GM19043 (cell line): ENCODE results near the gene CHIA.
"Not testable (repeated sequence)": the region's sequence is repeated elsewhere in the genome, so short reads cannot be mapped to it uniquely, and the experiment has no call there.

Experiments used
- ATAC-seq: cut with Tn5 transposase; IDR thresholded peaks from one replicate; pipeline ENCODE4 v1.9.1; 2021; ENCODE audit warnings: low read depth; ENCODE audit not compliant: unreplicated experiment

Gene CHIA

GRCh38 chr1:111360257-111360656, 69.6 kb downstream of the CHIA start:
- not testable (repeated sequence) for ATAC-seq

GRCh38 chr1:111361761-111362160, 71.1 kb downstream of the CHIA start:
- no peak for ATAC-seq

- no peak for ATAC-seq
These were observed 74.0 kb downstream of the CHIA start for GRCh38 chr1:111364690-111365089.

DNA sequence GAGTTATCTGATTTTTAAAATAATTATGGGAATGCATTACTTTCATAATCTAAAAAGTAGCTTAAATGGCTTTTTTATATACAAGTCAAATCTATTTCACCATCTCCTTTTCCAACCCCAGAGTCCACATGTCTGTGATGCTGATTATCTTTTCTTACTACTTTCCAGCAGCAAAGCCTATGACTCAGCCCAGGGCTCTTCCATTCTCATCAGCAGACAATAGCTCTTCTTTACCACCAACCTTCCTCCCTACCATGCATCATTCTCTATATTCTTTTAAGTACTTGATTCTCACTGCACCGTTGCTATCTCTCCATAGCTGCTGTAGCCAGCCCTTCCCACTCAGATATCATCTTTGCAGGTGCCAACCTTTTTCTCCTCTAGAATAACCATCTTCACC, 75.6 kb downstream of the CHIA start:
- ATAC-seq, result no peak

- ATAC-seq, result no peak
These were observed 78.5 kb downstream of the CHIA start for GRCh38 chr1:111369177-111369576.

DNA sequence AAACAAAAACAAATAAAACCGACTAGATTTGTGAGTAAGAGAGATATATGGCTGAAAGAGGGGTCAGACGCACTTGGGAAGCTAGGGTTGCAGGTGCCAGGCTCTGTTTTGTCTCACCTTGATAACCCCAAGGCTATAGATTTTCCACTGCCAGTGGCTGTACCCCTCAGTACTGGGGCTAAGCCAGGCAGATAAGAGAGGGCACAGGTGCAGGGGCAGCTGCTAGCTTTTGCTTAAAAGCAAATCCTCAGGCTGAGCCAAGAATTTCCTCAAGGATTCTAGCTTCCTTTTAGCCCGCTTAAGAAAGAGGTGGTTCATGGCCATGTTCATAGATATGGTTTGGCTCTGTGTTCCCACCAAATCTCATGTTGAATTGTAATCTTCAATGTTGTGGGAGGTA, 79.0 kb downstream of the CHIA start:
- ATAC-seq, result no peak
